GM23338 (cell line): ENCODE data around the gene GALE.

Experiments
- CTCF ChIP-seq, 2 experiments: fragments of 200-600 bp in 1 of 2; sonication (generic) in 1 of 2; conservative IDR thresholded peaks; 2 replicates each; pipeline versions ENCODE4 v1.5.1 to v1.6.1; 2016 to 2017; ENCODE audit warnings: antibody characterized with exemption in 2 of 2, low read depth in 2 of 2, mild to moderate bottlenecking in 2 of 2, moderate library complexity in 1 of 2
- EZH2 ChIP-seq: fragments of 200-600 bp; sonication (generic); IDR thresholded peaks from one replicate; pipeline ENCODE4 v1.8.0; 2017; ENCODE audit warnings: antibody characterized with exemption, mild to moderate bottlenecking, low read depth; ENCODE audit not compliant: unreplicated experiment
- EZH2phosphoT487 ChIP-seq: fragments of 200-600 bp; sonication (generic); IDR thresholded peaks from one replicate; pipeline ENCODE4 v1.8.1; 2018; ENCODE audit warnings: antibody characterized with exemption; ENCODE audit not compliant: unreplicated experiment
- JUNB ChIP-seq: IDR thresholded peaks from one replicate; pipeline ENCODE4 v1.6.1; 2016; ENCODE audit warnings: antibody characterized with exemption; ENCODE audit not compliant: unreplicated experiment
- POLR2AphosphoS5 ChIP-seq: IDR thresholded peaks from 2 replicates; pipeline ENCODE4 v1.6.1; 2016; ENCODE audit warnings: antibody characterized with exemption, low read depth
- REST ChIP-seq: IDR thresholded peaks from one replicate; pipeline ENCODE4 v1.6.1; 2018; ENCODE audit warnings: antibody characterized with exemption; ENCODE audit not compliant: unreplicated experiment
- ZNF331 ChIP-seq: fragments of 250-450 bp; sonication (Bioruptor Pico); IDR thresholded peaks from 2 replicates; pipeline ENCODE4 v1.5.0; 2020; ENCODE audit warnings: low read depth, mild to moderate bottlenecking, moderate library complexity

GRCh38 chr1:23796466-23797271, 3.9 kb downstream of the GALE start:
- TF ChIP-seq REST (no peak), CTCF (conservative IDR thresholded peaks at IDR 0.05; ENCODE audit: low read depth in 2 of 2) (peak; percentile 45 to 61), EZH2phosphoT487 (no peak), EZH2 (no peak), POLR2AphosphoS5 (no peak), JUNB (no peak), ZNF331 (CRISPR knock-in tag) (no peak)
